Activated CD4-positive, CD25-positive, alpha-beta regulatory T cell treated with anti-CD3 and anti-CD28 coated beads, Interleukin-2, amount 50 U/mL, for 24 hours (primary cell): Measurements from ENCODE around the gene DUSP11.
A peak's percentile ranks its signal among the peaks of the same experiment; 100 is the strongest.
"Not testable (repeated sequence)": the region's sequence is repeated elsewhere in the genome, so short reads cannot be mapped to it uniquely, and the experiment has no call there.

Experiments
- ATAC-seq, 2 donors: fragments of 150-1000 bp; cut with Tn5 transposase; one replicate each; pipeline ENCODE4 v1.10.0; 2021; ENCODE audit warnings: mild to moderate bottlenecking in 1 of 2, moderate library complexity in 1 of 2

The DUSP11 gene

DNA sequence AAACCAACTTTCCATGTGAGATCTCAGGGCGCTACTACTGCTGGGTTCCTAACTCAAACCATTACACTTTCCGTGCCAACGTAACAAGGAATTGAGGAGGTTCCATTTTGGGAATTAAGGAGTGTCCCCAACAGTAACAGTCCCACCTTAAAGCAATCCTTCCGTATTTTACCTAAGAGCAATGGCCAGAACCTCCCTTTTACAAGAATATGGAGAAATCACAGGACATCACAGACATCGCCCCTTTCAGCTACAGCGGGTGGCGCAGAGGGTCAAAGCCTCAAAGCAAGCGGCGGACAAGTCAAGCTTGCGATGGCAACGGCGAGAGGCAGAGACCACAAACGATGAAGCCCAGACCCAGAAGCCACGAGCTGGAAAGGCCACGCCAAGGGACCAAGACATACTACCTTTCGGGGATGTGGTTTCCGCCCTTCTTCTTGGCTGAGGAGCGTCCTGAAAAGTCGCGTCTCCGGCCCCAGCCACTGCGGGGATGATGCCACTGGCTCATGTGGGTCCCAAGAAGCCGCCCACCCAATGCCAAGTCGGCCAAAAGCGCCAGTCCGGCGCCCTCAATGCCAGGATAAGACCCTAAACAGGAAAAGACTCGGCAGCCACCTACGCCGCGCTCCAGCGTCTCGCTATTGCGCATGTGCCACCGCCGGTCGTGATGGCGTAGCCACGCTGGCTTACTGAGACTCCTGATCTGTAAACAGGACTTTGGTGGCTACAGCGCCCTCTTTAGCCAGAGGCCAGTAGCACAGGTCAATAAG, at the start of gene DUSP11:
Gene DUSP11, minus strand, starts transcription at position 637 of the 770 bp plus-strand sequence. Its CDS starts 129 bp downstream, at position 508.
- peak; percentile 99 for ATAC-seq

- peak; percentile 57 to 59 for ATAC-seq
Observed at GRCh38 chr2:73828818-73829570, 49.1 kb upstream of the DUSP11 start, which contains the start of gene STAMBP. TSS of gene STAMBP (plus strand) at chr2:73828961. CDS start at chr2:73830857, 1,896 bp downstream.

DNA sequence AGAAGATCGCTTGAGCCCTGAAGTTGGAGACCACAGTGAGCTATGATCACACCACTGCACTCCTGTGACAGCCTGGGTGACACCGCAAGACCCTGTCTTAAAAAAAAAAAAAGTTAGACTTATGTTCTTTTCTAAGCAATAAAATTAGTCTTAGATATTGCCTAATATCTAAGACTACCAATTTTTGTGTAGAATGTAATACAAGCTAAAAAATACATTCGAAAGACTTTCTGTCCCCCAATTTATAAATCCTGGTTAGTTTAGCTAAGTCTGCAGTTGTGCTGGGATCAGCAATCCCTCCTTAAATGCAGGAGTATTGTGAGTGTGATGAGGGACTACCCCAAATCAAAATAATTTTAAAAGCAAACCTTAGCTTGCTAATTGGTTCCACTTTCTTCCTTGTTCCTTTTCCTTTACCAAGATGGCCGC, 48.5 kb upstream of the DUSP11 start:
- ATAC-seq: no peak

DNA sequence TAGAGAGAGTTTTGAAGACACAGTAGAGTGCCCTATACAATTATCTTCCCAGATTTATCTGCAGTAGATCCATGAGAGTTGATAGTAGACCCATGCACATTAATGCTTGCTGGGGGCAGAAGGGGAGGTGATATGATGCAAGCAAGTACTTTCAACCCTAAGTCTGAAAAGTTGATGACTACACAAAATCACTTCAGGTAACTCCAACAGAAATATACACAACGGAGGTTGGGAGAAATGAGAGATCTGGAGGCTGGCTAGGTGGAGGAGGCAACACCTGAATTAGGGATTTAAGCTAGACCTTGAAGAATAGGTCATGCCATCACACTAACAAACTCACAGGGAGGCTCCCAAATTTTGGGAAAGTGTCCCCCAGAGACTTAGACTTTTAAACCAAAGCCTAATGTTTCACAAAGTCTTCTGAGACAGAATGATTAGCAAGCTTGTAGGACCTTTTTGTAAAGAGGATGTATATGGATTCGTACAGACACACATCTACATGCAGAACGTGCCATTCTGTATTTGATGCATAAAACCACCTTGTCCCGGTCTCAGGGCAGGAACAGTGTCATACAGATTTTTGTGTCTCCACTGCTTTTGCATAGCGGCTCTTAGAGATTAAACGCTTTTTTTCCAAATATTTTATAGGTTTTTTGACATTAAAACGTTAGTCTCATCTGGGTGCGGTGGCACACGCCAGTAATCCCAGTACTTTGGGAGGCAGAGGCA, 47.9 kb upstream of the DUSP11 start:
- ATAC-seq: no peak

DNA sequence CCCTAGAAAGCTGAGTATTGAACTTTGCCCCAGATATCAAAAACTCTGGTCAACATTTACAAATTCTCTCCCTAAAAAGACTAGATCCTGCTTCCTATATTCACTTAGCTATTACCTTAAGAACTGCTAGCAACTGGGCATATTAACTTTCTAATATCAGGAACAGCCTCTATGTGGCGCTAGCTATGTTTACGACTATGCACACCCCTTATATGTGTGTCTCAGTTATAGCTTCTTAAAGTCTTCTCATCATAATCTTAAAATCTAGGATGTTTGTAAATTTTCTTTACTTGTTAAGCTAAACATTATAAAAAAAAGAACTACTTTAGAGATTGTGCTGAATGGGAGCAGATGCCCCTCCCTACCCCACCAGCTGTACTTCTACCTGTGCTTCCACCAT, 47.1 kb upstream of the DUSP11 start:
- no peak for ATAC-seq

DNA sequence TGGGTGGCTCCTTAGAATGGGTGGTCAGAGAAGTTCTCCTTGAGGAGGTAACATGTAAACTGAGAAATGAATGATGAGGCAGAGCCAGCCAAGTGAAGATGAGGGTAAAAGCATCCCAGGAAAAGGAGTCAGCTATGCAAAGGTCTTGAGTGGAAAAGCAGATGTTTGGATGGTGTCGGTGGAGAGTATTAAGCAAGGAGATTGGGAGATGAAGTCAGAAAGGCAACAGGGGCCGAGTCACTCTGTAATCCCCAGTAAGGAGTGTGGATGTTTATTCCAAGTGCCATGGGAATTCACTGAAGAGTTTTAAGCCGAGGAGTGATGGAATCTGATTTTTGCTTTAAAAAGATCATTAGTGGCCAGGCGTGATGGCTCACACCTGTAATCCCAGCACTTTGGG, 45.5 kb upstream of the DUSP11 start:
- ATAC-seq: no peak

DNA sequence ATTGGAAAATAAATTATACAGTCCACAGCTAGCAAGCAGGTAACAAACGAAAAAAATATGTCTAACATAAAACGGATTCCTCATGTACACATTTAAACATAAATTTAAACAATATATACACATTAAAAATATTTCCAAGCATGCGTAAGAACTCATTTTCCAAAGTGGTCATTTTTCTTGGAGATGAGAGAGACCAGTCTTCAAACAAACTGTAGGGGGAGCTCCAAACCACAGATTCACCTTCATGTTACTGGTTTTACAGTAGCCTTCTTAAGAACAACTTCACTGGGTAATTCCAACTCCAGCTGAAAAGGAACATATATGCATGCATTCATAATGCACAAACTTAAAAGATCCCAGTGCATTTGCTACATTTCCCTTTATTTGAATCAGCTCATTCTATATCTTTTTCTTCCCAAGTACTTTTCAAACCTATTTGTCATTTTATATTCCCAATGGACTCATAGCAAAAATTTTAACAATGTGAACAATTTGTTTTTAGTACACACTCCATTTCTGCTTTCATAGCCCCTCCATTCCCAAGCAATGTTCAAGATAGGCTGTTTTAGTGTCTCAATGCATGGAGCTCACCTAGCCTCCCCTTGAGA, 44.1 kb upstream of the DUSP11 start:
- ATAC-seq: no peak

GRCh38 chr2:73823416-73823815, 43.5 kb upstream of the DUSP11 start:
- no peak for ATAC-seq

- ATAC-seq: no peak
Observed at GRCh38 chr2:73822991-73823390, 43.1 kb upstream of the DUSP11 start.

DNA sequence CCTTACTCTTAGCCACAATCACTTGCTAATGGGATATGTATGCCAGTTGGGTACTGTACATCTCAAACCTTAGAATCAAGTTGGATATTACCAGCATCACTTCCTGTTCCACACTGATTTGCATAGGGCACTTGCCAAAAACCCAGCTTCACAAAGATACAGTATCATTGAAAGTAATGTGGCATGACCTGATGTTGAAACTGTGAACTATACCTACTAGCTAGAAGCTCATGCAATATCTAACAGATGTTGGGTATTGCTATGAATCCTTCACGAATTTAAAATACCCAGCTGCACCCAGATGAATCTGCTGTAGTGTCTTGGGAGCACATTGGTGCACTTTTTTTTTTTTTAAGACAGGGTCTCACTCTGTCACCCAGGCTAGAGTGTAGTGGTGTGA, 42.4 kb upstream of the DUSP11 start:
- ATAC-seq: peak; percentile 48 to 57

DNA sequence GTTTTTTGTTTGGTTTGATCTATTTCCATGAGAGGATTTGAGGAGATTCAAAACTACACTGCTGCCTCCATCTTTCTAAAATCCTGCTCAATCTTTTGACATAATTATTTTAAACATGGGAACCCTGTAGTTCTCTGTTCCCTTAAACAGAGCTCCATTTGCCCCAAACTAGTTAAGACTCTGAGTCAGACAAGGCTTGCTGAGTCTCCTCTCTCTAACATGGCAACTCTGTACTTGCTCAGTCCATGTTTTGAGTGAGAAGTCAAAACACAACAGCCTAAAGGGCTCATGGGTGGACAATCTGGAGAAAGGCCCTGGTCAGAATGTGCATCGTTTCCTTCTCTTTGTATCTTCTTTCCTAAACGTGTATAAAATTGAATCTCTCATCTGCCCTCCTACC, 41.8 kb upstream of the DUSP11 start:
- no peak for ATAC-seq

DNA sequence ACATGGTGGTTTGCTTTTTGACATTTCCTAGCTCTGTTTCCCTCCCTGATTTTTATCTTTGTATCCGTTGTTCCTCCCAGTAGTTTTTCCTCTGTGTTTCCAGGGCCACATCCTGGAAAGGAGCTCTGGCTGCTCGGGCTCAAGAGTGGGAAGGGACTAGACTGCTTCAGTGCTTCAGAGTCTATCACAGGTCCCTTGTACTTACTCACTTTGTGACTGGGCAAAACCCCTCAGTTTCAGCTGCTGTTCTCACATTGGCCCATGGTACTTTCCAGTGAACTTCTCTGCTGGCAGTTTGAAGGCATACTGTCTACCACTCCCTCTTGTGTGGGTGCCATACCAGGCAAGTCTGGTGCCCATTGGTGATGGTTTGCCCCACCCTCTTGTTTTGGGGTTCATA, 41.3 kb upstream of the DUSP11 start:
- ATAC-seq: peak; percentile 80 to 81

GRCh38 chr2:73818296-73818695, 38.4 kb upstream of the DUSP11 start:
- no peak for ATAC-seq

GRCh38 chr2:73812635-73813034, 32.7 kb upstream of the DUSP11 start:
- ATAC-seq: no peak

GRCh38 chr2:73811878-73812277, 32.0 kb upstream of the DUSP11 start:
- no peak for ATAC-seq

DNA sequence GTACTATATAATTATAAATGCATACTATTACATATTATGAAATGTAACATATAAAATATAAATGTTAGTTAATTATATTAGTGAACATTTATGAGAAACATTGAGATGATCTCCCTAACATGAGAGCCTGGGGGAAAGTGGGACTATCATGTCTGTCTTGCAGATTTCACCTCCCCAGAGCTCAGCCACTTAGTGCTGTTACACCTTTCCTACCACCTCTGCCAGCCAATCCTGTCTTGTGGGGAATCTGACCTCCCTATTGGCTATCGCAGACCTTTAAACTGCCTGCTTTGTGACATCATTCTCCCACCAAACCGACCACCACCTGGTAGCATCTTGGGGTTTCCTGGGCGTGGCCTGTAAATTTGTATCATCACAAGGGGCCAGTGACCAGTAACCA, 4.0 kb upstream of the DUSP11 start, which contains the start of gene C2orf78:
Gene C2orf78, plus strand, starts transcription at position 301 of the 400 bp plus-strand sequence. CDS start 127 bp downstream, outside the sequence.
- ATAC-seq: not testable (repeated sequence)

- ATAC-seq: not testable (repeated sequence)
Observed at GRCh38 chr2:73783402-73783801, 3.5 kb upstream of the DUSP11 start.

DNA sequence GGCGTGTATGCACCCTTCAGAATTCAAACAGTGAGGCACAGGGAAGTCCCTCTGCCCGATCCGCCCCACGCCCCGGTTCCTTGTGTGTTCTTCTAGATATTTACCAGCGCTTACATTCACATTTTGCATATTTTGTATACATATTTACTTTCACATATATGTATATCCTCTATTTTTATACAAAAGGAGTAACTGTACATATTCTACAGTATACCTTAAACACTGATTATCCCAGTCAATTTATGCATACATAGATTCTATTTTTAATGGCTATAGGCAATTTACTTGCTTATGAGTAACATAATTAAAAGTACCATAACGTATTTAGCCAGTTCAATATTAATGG, 307 bp upstream of the DUSP11 start:
- ATAC-seq: no peak

- ATAC-seq: not testable (repeated sequence)
Observed at GRCh38 chr2:73778867-73779466, 936 bp downstream of the DUSP11 start.

DNA sequence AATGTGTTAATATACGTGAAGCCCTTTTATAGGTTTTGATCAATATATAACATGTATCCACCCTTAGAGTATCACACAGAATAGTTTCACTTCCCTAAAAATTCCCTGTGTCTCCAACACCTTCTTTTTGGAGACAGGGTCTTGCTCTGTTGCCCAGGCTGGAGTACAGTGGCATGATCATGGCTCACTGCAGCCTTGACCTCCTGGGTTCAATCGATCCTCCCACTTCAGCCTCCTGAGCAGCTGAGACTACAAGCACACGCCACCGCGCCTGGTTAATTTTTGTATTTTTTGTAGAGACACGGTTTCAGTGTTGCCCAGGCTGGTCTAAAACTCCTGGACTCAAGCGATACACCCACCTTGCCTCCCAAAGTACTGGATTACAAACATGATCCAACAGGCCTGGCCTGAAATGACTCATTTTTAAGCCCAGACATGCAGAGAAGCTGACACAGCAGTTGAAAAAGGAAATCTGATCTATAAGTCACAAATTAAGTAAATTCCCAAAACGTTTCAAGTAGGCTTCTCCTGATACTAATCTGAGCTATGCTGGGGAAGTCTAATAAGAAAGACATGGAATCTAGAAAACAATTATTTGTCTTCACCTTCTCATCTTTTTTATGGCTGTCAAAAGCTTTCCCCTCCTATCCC, 2.9 kb downstream of the DUSP11 start:
- no peak for ATAC-seq

DNA sequence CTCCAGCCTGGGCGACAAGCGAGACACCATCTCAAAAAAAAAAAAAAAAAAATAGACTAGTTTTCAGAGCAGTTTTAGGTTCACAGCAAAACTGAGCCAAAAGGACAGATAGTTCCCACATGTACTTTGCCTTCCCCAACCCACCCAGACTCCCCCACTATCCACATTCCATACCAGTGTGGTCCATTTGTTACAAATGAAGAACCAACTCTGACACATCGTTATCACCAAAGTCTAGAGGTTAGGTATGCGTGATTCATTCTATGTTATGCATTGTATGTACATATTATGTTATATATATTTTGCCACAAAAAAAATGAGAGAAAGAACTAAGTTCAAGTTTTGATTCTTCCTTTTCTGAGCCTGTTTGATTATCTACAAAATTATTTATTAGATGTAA, 3.5 kb downstream of the DUSP11 start:
- ATAC-seq: no peak

GRCh38 chr2:73772819-73773218, 7.1 kb downstream of the DUSP11 start:
- ATAC-seq: no peak
